ENCODE measurements around the gene NOX5.
"Not testable (repeated sequence)": the region's sequence is repeated elsewhere in the genome, so short reads cannot be mapped to it uniquely, and the experiment has no call there.

NOX5 gene

GRCh38 chr15:69039516-69040225 is 25.2 kb downstream of the NOX5 start:
- no peak for DNase-seq
- in situ Hi-C loops (cut with MboI; ENCODE audit: low pct_unique_long_range_greater_than_20kb, low sequenced_read_pairs) = no loop called here

- DNase-seq = no peak
- in situ Hi-C loops (cut with MboI; ENCODE audit: low pct_unique_long_range_greater_than_20kb, low sequenced_read_pairs) = no loop called here
Observed at GRCh38 chr15:69042531-69042930, 28.0 kb downstream of the NOX5 start.

GRCh38 chr15:69045802-69046201 is 31.3 kb downstream of the NOX5 start:
- no peak for DNase-seq
- in situ Hi-C loops (cut with MboI; ENCODE audit: low pct_unique_long_range_greater_than_20kb, low sequenced_read_pairs) = no loop called here

GRCh38 chr15:69046781-69047180 is 32.3 kb downstream of the NOX5 start:
- DNase-seq = no peak
- in situ Hi-C loops (cut with MboI; ENCODE audit: low pct_unique_long_range_greater_than_20kb, low sequenced_read_pairs) = no loop called here

GRCh38 chr15:69049976-69050375 is 35.5 kb downstream of the NOX5 start:
- in situ Hi-C loops (cut with MboI; ENCODE audit: low pct_unique_long_range_greater_than_20kb, low sequenced_read_pairs) = loop anchor here (25.0 kb wide), 1 partner anchor 337 kb away; no protein-coding TSS in a partner anchor
- no peak for DNase-seq

- in situ Hi-C loops (cut with MboI; ENCODE audit: low pct_unique_long_range_greater_than_20kb, low sequenced_read_pairs) = loop anchor here (25.0 kb wide), 1 partner anchor 332 kb away; no protein-coding TSS in a partner anchor
- DNase-seq = no peak
Observed at GRCh38 chr15:69055251-69055650, 40.8 kb downstream of the NOX5 start.

- in situ Hi-C loops (cut with MboI; ENCODE audit: low pct_unique_long_range_greater_than_20kb, low sequenced_read_pairs) = loop anchor here (25.0 kb wide), 1 partner anchor 331 kb away; no protein-coding TSS in a partner anchor
- DNase-seq = no peak
Observed at GRCh38 chr15:69056365-69056764, 41.9 kb downstream of the NOX5 start.

- in situ Hi-C loops (cut with MboI; ENCODE audit: low pct_unique_long_range_greater_than_20kb, low sequenced_read_pairs) = loop anchor here (25.0 kb wide), 1 partner anchor 328 kb away; no protein-coding TSS in a partner anchor
- DNase-seq = peak; percentile 92
Observed at GRCh38 chr15:69058830-69059556, 44.5 kb downstream of the NOX5 start.

GRCh38 chr15:69059557-69059943 is 45.1 kb downstream of the NOX5 start:
- no peak for DNase-seq
- in situ Hi-C loops (cut with MboI; ENCODE audit: low pct_unique_long_range_greater_than_20kb, low sequenced_read_pairs) = loop anchor here (25.0 kb wide), 1 partner anchor 328 kb away; no protein-coding TSS in a partner anchor

- in situ Hi-C loops (cut with MboI; ENCODE audit: low pct_unique_long_range_greater_than_20kb, low sequenced_read_pairs) = loop anchor here (25.0 kb wide), 1 partner anchor 327 kb away; no protein-coding TSS in a partner anchor
- no peak for DNase-seq
Observed at GRCh38 chr15:69060041-69060481, 45.6 kb downstream of the NOX5 start.

- in situ Hi-C loops (cut with MboI; ENCODE audit: low pct_unique_long_range_greater_than_20kb, low sequenced_read_pairs) = loop anchor here (25.0 kb wide), 1 partner anchor 327 kb away; no protein-coding TSS in a partner anchor
- peak; percentile 31 for DNase-seq
Observed at GRCh38 chr15:69060744-69061143, 46.2 kb downstream of the NOX5 start.

GRCh38 chr15:69061414-69061842 is 46.9 kb downstream of the NOX5 start:
- in situ Hi-C loops (cut with MboI; ENCODE audit: low pct_unique_long_range_greater_than_20kb, low sequenced_read_pairs) = loop anchor here (25.0 kb wide), 1 partner anchor 326 kb away; no protein-coding TSS in a partner anchor
- no peak for DNase-seq

GRCh38 chr15:69064649-69065048 is 50.2 kb downstream of the NOX5 start:
- in situ Hi-C loops (cut with MboI; ENCODE audit: low pct_unique_long_range_greater_than_20kb, low sequenced_read_pairs) = loop anchor here (25.0 kb wide), 1 partner anchor 323 kb away; no protein-coding TSS in a partner anchor

GRCh38 chr15:69066007-69066995 is 51.8 kb downstream of the NOX5 start:
- DNase-seq = no peak
- in situ Hi-C loops (cut with MboI; ENCODE audit: low pct_unique_long_range_greater_than_20kb, low sequenced_read_pairs) = loop anchor here (25.0 kb wide), 1 partner anchor 321 kb away; no protein-coding TSS in a partner anchor

More at GRCh38 chr15:69064649-69065048, 50.2 kb downstream of the NOX5 start:
- DNase-seq = no peak

- in situ Hi-C loops (cut with MboI; ENCODE audit: low pct_unique_long_range_greater_than_20kb, low sequenced_read_pairs) = loop anchor here (25.0 kb wide), 1 partner anchor 320 kb away; no protein-coding TSS in a partner anchor
- DNase-seq = no peak
Observed at GRCh38 chr15:69067296-69067695, 52.8 kb downstream of the NOX5 start.

- in situ Hi-C loops (cut with MboI; ENCODE audit: low pct_unique_long_range_greater_than_20kb, low sequenced_read_pairs) = loop anchor here (25.0 kb wide), 1 partner anchor 319 kb away; no protein-coding TSS in a partner anchor
- no peak for DNase-seq
Observed at GRCh38 chr15:69068157-69068556, 53.7 kb downstream of the NOX5 start.

- not testable (repeated sequence) for DNase-seq
- in situ Hi-C loops (cut with MboI; ENCODE audit: low pct_unique_long_range_greater_than_20kb, low sequenced_read_pairs) = loop anchor here (25.0 kb wide), 1 partner anchor 318 kb away; no protein-coding TSS in a partner anchor
Observed at GRCh38 chr15:69069290-69069689, 54.8 kb downstream of the NOX5 start.

GRCh38 chr15:69069996-69070395 is 55.5 kb downstream of the NOX5 start:
- no peak for DNase-seq
- in situ Hi-C loops (cut with MboI; ENCODE audit: low pct_unique_long_range_greater_than_20kb, low sequenced_read_pairs) = loop anchor here (25.0 kb wide), 1 partner anchor 317 kb away; no protein-coding TSS in a partner anchor
